Effector CD4-positive, alpha-beta T cell (primary cell): ENCODE measurements around the gene DMD.

Source experiments
- DNase-seq: peaks from one replicate; pipeline ENCODE4 v3.0.0-alpha.2; 2020

Gene DMD

DNA sequence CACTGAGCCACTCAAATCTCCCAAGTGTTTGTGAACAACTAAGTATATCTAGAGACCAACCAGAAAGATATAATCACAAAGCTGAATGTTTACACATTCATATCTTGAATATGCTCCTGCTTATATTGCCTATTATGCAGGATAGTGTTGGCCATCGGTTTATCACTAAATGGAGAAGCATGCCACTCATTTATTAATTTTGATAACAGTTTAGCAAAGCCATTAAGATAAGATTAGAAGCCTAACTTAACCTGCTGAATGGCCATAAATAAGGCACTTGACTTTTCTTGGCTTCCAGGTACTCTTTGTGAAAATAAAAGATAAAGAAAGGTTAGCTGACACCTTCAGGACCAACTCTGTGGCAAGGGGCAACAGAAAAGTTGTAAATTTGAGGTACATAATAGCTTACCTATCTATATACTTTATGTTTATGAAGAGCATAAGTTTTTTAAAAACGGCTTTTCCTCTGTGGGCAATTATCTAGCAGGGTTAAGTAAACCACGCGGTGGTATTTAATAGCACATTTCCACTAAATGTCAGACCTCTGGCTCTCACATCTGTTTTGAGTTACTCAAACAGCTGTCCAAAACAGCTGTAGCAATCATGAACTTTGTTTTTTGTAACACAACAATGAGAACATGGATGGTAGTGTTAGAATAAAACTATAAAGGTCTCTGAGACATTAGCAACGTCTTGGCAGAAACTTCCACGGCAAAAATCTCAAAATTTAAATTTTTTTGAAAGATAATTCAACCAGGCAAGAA is 2080.7 kb downstream of the DMD start:
- DNase-seq, result no peak

DNA sequence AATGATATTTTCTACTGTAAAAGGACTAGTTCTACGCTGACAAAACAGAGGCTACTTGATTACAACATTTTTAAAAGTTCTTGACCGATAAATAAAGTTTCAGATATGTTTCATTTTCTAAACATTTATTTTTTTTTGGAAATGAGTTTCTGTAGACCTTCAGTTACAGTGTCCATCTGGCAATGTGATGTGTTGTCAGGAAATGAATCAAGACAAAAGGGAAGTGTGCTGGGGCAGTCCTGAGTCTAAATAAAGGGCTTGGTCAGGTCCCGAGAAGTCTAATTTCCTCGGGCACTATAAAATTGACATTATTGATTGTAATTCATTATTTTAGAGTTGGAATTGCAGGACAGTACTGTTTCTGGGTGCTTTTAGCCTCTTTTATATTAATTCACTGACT is 2082.5 kb downstream of the DMD start:
- DNase-seq, result no peak

DNA sequence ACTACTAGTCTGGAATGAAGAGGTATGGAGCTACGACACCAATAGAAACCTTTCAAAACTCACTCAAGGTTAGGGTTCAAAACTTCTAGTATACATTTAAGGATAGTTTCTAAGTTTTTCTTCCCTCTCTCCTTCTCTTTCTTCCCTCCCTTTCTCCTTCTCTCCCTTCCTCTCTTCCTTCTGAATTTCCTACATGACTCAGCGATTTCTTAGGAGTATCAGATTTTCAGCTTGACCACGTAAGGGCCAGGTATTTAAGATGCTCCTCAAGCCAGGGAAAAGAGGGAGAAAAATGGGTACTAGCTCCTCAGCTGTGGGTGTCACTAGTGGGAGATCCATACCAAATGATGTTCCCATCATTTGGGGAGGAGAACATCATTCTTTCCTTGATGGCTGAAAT is 2083.6 kb downstream of the DMD start:
- no peak for DNase-seq

- DNase-seq, result no peak
These were observed 2085.1 kb downstream of the DMD start for GRCh38 chrX:31126205-31126604.

GRCh38 chrX:31124536-31124935 is 2086.8 kb downstream of the DMD start:
- no peak for DNase-seq

- no peak for DNase-seq
These were observed 2088.0 kb downstream of the DMD start for GRCh38 chrX:31123335-31123734.

GRCh38 chrX:31117266-31117665 is 2094.1 kb downstream of the DMD start:
- DNase-seq, result no peak

- DNase-seq, result no peak
These were observed 2096.0 kb downstream of the DMD start for GRCh38 chrX:31115398-31115797.

DNA sequence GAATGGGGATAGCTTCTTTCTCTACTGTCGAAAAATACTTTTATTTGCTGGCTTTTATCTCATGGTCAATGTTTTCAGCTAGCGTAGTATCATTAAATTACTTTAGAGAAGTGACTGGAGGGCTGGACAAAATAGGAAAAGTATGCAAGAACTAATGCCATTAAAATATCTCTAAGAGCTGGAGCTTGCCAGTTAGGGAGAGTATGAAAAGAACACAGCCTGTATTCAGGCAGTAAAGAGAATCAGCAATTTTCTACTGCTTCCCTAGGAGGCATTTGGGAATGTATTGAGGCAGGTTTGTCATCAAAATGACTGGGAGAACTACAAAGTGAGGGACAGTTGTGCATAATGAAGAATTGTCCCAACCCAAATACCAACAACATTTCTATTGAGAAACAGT is 2096.5 kb downstream of the DMD start:
- no peak for DNase-seq

GRCh38 chrX:31112226-31112999 is 2098.9 kb downstream of the DMD start:
- no peak for DNase-seq

GRCh38 chrX:31110657-31111056 is 2100.7 kb downstream of the DMD start:
- no peak for DNase-seq

- no peak for DNase-seq
These were observed 2111.7 kb downstream of the DMD start for GRCh38 chrX:31099536-31100090.

GRCh38 chrX:31098079-31098478 is 2113.3 kb downstream of the DMD start:
- DNase-seq, result no peak

DNA sequence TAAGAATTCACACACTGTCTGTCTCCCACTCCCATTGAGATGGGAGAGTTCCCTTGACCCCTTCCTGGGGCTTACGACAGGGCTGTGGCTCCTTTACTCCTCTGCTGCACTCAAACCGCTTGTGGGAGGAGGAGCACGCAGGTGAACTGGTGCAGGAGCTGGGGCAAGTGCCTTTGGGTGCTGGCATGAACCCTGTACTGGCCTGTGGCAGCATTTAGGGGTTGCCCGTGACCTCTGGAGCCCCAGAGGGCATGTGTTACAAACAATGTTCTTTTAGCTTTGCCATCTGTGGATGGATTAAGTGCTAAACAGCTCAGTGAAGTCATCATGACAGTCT is 2117.7 kb downstream of the DMD start:
- no peak for DNase-seq

- DNase-seq, result no peak
These were observed 2118.2 kb downstream of the DMD start for GRCh38 chrX:31092970-31093638.

- no peak for DNase-seq
These were observed 2118.9 kb downstream of the DMD start for GRCh38 chrX:31092476-31092875.

- DNase-seq, result no peak
These were observed 2119.5 kb downstream of the DMD start for GRCh38 chrX:31091819-31092218.

DNA sequence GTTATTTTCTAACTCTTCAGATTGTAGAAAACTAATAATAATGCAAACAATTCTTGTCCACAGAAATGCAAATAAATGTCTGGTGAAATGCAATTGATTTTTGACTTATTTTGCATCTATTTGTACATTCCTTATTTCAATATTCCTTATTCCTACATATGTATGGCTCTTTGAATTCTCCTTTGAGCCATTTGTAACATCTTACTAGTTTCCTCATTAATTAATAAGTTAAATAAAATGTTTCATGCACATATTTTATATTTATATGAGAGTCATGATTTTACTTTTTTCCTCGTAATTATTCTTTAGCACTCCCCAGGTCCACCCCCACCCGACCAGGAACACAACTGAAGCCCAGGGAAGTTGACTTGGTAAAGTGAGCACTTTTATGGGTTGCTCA is 2136.8 kb downstream of the DMD start:
- DNase-seq, result no peak

- no peak for DNase-seq
These were observed 2139.6 kb downstream of the DMD start, which contains the start of gene FTHL17 for GRCh38 chrX:31071725-31072124. TSS of gene FTHL17 (minus strand) at chrX:31072041. CDS start at chrX:31071953, 88 bp downstream.

- no peak for DNase-seq
These were observed 2140.1 kb downstream of the DMD start for GRCh38 chrX:31071262-31071661.

DNA sequence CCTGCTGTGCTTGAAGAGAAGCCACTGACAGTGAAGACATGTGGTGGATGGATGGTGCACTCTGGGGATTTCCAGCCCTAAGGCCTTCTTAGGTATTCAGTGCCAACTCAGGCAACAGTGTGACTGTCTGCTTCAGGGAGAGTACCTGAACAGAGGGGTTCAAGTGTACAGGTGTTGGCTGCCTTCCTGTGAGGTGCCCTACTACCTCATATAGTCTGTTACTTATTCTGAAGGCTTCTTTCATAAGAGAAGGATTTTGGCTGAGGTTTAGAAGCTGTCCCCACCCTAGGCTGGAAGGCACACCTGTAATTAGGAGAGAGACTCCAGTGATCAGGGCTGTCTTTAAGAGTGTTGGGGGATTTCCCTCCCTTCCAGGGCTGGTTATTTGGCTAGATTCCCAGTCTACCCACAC is 2141.3 kb downstream of the DMD start:
- DNase-seq, result no peak
